LNCAP (cell line): ENCODE measurements around the gene TMEM208.

Experiments used
- TF ChIP-seq, protein P1 (sequence below): fragments of 450-650 bp; IDR thresholded peaks from 2 replicates; pipeline ENCODE4 v1.5.1; 2017; ENCODE audit warnings: mild to moderate bottlenecking

TMEM208 gene

DNA sequence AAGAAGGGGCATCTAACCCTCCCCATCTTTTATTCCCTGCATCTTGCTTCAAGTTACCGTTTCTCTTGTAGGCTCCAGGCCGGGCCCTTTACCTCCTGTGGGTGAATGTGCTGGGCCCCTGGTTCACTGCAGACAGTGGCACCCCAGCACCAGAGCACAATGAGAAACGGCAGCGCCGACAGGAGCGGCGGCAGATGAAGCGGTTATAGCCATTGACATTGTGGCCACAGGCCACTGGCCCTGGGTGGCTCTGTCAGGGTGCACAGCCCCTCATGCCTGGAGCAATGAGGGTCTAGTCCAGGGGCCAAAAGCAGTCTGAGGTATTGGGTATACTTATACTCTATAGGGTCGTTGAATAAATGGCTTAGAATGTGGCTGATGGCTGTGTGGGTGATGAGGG is 2.0 kb downstream of the TMEM208 start:
- TF ChIP-seq, protein P1, sequence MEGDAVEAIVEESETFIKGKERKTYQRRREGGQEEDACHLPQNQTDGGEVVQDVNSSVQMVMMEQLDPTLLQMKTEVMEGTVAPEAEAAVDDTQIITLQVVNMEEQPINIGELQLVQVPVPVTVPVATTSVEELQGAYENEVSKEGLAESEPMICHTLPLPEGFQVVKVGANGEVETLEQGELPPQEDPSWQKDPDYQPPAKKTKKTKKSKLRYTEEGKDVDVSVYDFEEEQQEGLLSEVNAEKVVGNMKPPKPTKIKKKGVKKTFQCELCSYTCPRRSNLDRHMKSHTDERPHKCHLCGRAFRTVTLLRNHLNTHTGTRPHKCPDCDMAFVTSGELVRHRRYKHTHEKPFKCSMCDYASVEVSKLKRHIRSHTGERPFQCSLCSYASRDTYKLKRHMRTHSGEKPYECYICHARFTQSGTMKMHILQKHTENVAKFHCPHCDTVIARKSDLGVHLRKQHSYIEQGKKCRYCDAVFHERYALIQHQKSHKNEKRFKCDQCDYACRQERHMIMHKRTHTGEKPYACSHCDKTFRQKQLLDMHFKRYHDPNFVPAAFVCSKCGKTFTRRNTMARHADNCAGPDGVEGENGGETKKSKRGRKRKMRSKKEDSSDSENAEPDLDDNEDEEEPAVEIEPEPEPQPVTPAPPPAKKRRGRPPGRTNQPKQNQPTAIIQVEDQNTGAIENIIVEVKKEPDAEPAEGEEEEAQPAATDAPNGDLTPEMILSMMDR = no peak

DNA sequence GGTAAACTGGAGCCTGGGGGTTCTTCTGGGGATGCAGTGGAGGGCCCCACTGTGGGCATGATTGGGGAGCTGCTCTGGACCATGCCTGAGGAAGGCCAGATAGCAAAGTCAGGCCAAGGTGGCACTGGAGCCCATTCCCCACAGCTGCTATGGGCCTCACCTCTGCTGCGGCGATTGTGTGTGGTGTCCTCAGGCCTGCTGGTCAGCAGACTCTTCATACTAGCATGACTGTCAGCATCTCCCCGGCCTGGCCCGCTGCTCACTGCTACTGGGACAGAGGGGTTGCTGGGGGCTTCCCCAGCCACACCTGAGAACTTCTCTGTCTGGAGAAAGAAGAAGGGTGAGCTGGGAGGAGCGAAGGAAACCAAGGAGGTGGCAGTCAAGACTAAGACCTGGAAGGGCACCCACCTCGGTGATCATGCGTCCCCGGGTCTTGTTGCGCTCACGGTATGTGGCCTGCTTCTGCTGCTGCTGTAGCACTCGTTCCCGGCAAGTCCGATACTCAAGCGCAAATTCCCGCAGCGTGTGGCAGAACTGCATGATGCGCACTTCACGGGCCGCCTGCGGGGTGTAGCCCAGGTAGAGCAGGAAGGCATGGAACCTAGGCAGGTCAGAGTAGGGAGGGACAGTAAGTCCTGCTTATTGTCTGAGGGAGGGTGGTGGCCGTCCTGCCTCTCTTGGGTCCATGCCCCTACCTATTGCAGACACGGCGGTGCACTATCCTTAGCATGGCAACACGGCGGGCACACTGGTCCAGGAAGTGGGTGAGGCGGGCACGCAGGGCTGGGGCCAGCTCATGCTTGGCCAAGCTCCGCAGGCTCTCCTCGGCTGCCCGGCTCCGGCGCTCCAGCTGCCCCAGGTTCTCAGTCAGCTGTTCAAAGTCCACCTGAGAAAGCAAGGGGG is 3.2 kb downstream of the TMEM208 start:
- TF ChIP-seq, protein P1 = no peak

DNA sequence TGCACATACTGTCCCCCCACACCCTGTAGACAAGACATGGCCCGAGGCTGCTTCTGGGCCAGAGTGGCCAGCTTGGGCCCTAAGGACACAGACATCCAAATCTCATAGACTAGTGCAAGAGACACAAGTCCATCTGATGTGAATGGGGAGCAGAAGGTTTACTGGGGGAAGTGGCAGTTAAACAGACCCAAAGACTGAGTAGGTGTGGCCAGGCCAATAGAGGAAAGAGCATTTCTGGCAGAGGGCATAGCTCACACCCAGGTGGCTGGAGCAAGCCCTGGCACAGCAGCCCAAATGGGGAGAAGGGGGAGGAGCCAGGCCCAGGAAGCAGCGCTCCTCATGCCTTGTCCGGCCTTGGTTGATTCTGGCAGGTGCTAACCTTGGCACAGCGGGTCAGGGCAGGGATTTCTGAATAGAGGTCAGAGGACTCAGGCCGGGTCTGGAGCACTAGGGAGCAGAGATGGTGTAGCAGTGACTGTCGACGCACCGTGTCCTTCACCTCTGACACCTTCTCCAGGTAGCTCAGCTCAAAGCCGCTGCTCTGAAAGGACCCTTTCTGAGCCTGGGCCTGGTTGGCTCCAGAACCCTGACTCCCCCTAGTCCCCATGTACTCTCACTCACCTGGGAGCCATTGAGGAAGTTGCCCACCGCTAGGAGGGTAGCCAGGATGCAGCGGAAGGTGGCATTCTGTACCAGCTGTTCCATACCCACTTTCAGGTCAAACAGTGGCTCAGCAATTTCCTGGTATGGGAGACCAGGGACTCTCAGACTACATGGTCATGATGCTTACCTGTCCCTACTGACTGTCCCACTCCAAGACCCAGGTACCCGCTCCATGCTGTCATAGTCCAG is 4.1 kb downstream of the TMEM208 start:
- TF ChIP-seq, protein P1 = no peak

DNA sequence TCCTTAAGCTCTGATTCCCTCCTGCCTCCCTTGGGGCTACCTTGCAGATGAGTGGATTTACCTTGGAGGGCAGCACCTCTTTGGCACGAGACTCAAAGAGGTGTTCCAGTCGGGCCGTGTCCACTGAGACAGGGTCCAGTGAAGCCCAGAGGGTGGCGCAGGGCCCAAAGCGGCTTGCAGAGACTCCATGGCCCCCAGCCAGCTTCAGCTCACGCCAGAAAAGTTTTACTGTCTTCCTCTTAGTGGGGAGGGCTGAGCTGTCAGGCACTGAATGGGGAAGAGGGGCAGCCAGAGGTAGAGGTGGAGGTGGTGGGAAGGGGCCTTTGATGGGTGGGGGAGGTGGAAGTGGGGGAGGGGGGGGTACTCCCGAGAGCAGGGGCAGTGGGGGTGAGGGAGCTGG is 6.7 kb downstream of the TMEM208 start:
- TF ChIP-seq, protein P1 = no peak

DNA sequence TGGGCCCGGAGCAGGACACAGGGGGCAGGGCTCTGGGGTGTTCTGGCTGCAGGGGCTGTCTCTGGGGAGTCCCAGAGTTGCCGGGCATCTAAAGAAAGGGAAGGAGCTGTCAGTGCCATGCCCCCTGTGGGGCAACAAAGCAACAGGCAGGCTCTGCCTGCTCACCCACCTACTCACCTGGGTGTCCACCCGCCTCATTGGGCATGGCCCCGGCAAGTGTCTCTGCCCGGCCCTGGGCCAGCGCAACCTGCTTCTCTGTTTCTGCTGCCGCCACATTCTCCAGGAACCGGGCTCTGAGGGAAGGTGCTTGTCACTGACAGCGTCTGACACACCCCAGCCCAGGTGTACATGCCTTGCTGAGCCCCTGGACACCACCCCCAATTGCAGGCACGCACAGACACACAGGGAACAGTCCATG is 7.3 kb downstream of the TMEM208 start:
- TF ChIP-seq, protein P1 = no peak

DNA sequence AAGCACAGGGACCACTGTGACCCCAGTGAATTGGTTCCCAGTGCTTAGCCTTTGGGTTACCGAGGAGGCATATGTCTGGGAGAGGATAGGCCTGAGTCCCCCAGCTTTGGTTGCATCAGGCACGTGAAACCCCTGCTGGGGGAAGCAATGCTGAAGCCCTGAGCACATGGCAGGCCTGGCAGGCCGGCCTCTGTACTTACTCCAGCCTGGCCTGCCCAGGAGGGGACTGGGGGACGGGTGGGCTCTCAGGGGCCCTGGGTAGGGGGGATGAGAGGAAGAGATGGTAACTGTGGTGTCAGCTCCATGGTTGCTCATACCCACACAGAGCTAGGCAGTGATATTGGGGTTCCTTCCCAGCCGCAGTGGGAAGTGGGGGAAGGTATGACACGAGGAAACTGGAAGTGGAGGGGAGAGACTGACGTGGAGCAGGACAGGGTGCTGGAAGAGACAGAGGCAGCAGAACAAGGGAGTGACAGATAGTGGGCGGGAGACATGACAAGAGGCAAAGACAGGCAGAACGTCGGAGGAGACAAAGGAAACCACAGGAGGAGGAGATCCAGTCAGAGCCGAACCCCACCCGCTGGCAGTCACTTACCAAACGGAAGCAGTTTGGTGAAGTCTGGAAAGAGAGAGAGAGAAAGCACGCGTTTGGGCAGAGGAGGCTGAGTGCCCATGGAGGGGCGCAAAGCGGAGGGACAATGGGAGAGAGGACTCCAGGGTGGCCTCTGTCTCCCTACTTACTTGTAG is 9.1 kb downstream of the TMEM208 start:
- TF ChIP-seq, protein P1 = no peak
